GM18507 (cell line): ENCODE measurements around the gene ZRANB3.
"Not testable (repeated sequence)": the region's sequence is repeated elsewhere in the genome, so short reads cannot be mapped to it uniquely, and the experiment has no call there.

ENCODE experiments used
- DNase-seq: peaks from one replicate; pipeline ENCODE4 v3.0.0; 2011; ENCODE audit warnings: low read depth; ENCODE audit not compliant: insufficient read length; ENCODE audit errors: extremely low spot score
- FAIRE-seq: peaks from 2 replicates; lab custom pipeline; 2011; peaks lifted over from hg19 to GRCh38; lab: Jason Lieb, UNC

ZRANB3 gene

DNA sequence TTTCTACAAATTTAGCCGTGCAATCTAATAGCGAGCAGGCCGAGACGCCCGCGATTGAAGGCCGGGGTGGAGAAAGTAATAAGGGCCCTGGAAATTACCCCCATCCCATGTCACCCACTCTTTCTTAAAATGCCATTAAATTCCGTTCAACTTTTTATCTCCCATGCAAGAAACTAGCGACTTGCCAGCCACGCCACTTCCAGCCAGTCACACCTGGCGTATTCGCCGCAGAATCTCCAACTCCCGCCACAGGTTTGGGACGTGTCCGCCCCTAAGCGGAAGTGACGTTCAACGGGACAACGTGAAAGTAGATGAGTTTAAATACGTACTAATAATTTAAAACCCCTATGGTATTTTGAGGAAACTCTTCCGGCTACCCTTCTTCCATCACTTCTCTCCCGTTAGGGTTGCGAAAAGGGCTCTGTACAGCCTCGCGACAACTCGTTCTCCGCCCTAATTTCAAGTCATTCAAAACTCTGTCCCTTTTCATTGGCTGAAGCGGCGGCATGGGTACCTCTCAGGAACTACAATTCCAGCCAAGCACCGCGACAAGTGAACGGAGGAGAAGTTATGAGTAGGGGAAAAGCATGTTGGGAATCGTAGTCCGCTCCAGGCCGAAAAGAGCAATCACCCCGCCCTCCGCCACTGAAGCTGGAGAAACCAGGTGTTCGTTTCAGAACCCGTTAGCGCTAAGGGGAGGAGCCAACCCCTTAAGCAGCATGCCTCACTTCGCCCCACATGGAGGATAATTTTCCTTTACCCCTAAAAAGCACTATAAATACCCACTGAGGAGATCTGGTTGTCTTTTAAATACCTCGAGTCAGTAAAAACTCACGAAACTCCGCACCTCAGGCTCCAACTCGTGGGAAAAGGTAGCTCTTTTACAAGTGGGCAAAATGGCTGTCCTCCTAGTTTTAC, at the start of gene ZRANB3:
TSS of gene ZRANB3 (minus strand) at position 906 of the 918 bp plus-strand sequence.
- DNase-seq (peak; percentile 60), FAIRE-seq (no peak)

DNA sequence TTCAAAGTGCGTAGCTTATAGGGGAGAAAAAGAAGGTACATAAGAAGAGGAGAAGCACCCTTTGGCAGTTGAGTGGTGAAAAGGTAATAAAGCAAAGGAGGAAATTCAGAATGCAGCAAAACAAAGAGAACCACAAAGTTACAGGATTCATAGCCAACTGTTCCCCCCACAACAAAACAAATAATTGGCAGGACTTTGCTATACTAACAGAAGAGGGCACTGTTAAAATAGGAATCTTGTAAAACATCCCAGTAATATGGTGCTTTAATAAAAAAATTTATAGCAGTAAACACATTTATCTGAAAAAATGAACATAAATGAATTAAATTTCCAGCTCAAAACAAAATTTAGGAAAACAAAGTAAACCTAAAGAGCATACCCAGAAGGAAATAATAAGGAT, 42.6 kb upstream of the ZRANB3 start:
- DNase-seq (no peak), FAIRE-seq (no peak)

DNA sequence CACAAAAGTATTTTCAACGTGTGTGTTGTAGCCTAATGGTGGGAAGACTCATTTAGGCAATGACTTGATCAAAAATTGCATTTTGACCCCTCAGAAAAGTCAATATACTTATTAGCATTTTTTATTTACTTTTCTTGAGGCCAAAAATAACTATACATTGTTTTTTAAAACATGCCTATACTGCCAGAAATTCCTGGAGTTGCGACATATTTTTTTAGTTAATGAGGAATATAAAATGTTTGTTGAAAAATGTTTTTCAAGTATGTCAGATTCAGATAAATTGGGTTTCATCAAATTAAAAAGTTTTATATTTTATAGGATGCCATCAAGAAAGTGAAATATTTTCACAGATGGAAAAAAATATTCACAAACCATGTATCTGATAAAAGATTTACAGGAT, 39.9 kb upstream of the ZRANB3 start:
- FAIRE-seq, result no peak
- no peak for DNase-seq

DNA sequence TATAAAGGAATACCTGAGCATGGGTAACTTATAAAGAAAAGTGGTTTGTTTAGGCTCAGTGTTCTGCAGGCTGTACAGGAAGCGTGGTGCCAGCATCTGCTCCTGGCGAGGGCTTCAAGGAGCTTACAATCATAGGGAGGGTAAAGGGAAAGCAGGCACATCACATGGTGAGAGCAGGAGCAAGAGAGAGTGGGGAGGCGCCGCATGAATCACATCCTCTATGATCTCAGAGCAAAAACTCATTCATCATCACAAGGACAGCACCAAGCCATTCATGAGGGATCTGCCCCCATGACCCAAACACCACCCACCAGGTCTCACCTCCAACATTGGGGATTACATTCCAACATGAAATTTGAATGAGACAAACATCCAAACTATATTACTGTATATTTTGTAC, 32.8 kb upstream of the ZRANB3 start:
- peak; percentile 38 for FAIRE-seq

DNA sequence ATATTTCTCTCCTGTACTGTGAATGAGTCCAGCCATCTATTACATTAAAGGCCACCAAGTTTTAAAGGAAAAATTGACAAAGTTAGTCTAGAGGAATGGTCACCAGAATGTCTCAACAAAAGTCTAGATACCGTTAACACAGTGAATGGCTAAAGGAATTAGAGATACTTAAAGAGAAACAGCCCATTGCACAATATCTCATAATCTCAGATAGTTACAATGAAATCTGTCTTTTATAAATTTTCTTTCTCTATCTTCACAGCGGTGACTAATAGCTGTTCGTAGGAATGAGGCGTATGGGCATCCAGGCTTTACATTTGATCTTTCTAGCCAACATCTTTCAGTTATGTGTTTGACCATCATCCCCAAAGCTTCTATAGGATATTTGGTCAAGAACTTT, 30.9 kb upstream of the ZRANB3 start:
- DNase-seq (no peak), FAIRE-seq (no peak)

More for the DNA sequence above, 32.8 kb upstream of the ZRANB3 start:
- DNase-seq, result no peak

DNA sequence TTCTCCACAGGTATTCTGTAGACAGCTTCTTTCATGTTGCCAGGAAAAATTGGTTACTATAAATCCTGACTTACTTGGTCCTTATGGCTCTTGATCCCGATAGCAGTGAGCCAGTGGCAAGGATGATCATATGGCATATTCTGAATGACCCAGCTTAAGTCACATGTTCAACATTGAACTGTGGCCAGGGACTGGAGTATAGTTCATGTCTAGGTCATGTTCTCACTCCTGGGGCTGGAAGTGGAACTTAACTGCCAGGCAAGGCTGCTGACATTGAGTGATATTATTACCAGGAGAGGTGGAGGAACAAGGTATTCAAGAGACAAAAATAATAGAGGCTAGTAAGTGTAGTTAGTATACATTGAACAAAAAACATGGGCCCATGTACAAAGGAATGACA, 26.5 kb upstream of the ZRANB3 start:
- DNase-seq (no peak), FAIRE-seq (no peak)

DNA sequence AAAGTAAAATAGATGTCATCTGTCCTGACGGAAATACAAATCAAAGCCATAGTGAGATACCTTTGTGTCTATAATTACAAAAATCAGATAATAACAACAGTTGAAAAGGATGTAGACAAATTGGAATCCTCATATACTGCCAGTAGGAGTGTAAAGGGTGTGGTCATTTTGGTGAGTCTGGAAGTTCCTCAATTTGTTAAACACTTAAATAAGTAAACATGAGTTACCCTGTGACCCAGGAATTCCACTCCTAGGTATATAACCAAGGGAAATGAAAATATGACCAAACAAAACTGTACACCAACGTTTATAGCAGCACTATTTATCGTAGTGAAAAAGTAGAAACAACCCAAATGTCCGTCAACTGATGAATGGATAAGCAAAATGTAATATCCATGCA, 24.3 kb upstream of the ZRANB3 start:
- DNase-seq (no peak), FAIRE-seq (peak; percentile 9)

DNA sequence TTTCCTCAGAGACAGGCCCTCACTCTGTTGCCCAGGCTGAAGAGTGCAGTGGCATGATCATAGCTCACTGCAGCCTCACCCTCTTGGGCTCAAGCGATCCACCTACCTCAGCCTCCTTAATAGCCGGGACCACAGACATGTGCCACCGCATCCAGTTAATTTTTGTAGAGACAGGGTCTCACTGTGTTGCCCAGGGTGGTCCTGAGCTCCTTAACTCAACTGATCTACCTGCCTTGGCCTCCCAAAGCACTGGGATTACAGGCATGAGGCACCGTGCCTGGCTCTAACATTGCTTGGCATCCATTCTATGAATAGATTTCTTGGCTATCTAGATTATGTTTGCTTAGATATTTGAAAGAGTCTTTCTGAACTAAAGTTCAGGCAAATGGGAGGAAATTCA, 21.9 kb upstream of the ZRANB3 start:
- no peak for FAIRE-seq
- DNase-seq, result no peak

DNA sequence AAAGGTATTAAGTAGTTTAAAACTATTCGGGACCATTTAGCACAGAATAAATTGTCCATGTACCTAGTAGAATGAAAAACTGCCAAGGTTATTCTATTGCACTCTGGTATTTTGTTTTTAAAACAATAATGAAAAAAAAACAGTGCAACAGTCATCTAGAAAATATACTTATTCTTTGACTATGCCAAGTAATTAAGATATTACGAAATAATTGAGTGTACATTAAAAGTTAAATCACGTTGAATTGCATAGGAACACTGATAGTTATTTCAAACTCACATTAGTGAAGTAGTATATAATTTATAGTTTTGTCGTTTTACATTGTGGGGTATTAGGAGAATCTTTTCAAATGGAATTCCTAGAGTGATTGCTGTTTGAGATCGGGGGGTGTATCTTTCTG, 20.3 kb upstream of the ZRANB3 start:
- DNase-seq (no peak), FAIRE-seq (no peak)

DNA sequence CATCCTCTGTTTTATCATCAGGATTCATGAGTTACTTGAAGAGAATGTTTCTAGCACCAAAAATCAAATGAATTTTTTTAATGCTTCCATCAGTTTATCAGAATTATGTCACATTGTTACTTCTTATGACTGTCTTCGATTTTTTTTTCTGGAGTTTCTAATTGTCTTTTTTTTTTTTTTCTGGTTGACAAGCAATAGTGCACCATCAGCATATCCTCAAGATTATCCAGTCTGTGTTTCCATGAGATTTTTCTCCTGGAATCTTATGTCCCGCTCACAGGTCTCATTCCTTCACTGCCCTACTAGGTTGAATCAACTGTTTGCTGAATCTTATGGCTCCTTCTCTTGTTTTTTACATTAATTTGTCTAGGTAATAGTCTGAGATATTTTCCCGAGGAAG, 16.3 kb upstream of the ZRANB3 start:
- FAIRE-seq, result no peak
- no peak for DNase-seq

DNA sequence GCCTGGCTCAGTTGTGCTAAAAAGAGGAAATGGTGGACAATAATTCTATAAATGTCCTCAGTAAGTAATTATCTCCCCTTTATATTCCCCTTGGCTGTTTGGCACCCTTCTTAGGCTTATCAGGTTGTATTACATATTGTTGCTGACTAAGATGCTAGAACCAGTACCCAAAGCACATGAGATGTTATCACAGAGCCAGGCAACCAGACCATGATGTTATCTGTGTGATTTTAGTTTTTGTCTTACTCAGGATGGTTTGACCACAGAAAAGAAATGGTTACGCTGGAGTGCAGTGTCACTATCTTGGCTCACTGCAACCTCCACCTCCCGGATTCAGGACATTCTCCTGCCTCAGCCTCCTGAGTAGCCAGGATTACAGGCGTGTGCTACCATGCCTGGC, 15.4 kb upstream of the ZRANB3 start:
- FAIRE-seq (no peak), DNase-seq (no peak)

DNA sequence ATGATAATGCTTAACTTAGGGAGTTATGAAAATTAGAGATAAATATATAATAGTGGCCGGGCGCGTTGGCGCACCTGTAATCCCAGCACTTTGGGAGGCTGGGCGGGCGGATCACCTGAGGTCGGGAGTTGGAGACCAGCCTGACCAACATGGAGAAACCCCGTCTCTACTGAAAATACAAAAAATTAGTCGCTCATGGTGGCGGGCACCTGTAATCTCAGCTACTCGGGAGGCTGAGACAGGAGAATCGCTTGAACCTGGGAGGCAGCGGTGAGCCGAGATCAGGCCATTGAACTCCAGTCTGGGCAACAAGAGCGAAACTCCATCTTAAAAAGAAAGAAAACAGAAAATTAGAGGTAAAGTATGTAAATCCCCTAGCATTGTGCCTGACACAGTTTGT, 2.5 kb upstream of the ZRANB3 start:
- DNase-seq, FAIRE-seq: not testable (repeated sequence)

DNA sequence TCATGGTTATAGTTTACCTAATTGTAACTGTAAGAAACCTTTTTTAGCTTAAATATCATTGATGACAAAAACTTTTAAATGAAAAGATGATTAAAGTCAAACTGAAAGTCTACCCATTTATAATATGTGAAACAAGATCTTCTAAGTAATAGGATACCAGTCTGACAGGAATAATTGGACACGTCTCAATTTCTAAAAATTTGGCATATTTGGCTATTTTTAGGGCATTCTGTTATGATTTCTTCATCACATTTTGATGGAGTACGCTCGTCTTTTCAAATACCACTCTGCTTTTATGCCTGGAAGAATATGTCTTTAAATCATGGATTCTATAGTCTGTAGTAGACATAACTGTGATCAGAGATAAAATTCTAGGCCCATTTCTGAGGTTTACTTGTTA, 1.6 kb upstream of the ZRANB3 start:
- no peak for DNase-seq
- FAIRE-seq, result no peak

DNA sequence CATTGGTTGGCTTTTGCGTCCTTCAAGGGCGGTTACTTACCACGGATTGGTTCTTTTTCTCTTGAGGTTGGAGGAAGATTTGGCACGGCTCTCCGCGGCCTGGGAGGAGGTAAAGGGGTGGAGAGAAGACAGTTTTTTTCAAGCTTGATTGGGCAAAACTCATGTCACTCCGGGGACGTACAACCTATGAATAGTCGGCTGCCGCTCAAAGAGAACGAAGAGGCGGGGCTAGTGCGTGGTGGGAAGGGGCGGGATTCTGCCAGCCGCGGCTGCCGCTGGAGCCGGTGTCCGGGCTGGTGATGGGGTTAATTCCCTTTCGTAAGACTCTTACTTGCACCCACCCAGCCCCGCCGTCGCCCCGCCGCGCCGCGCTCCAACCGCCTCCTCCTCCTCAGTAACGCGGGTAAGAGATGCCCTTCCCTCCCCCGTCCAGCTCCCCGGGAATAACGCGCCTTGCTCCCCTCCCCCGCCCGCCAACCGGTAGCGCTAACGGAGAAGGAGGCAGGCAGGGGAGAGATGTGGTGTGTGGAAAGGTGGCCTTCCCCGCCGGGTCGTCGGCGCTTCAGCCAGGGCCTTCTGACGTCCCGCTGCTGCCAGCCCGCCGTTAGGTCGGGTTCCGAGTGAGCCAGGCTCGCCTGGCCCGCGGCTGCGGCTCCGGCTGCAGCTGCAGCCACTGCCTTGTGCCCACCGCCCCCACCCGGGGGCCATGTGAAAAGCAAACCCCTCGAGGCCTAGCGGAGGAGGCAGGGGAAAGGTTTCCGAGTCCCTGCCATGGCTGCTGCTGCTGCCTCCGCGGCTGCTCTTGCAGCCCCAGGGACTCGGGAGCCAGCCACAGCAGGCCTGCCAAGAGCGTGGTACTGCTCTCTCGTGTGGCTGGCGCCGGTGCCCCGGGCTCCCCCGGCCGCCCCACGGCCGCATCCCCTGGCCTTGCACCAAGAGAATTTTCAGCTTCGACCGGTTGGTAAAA, 496 bp upstream of the ZRANB3 start, which contains the start of gene R3HDM1:
TSS of gene R3HDM1 (plus strand) at position 254 of the 967 bp plus-strand sequence. CDS start 73,362 bp downstream, outside the sequence.
- peak; percentile 99 for FAIRE-seq
- DNase-seq, result peak; percentile 89

DNA sequence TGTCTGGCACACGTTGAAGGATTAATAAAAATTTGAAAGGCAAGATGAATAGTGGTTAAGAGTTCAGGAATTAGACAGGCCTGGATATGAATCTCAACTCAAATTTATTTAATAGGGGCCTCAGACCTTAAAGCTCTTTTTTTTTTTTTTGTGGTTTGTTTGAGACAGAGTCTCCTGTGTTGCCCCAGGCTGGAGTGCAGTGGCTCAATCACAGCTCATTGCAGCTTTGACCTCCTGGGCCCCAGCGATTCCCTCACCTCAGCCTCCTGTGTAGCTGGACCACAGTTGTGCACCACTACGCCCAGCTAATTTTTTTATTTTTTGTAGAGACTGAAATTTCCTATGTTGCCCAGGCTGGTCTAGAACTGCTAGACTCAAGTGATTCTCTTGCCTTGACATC, 3.0 kb downstream of the ZRANB3 start:
- DNase-seq, result no peak
- no peak for FAIRE-seq

DNA sequence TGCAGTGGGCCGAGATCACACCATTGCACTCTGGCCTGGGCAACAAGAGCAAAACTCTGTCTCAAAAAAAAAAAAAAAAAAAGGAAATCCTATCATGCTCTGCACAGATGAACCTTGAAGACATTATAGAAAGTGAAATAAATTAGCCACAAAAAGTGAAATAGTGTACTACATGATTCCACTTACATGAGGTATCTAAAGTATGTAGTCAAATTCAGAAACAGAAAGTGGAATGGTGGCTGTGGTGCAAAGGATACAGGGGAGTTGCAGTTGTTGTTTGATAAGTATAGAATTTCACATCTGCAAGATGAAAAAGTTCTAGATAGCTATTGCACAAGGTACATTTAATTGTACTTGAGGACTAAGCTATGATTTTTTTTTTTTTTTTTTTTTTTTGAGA, 5.2 kb downstream of the ZRANB3 start:
- no peak for FAIRE-seq
- no peak for DNase-seq

DNA sequence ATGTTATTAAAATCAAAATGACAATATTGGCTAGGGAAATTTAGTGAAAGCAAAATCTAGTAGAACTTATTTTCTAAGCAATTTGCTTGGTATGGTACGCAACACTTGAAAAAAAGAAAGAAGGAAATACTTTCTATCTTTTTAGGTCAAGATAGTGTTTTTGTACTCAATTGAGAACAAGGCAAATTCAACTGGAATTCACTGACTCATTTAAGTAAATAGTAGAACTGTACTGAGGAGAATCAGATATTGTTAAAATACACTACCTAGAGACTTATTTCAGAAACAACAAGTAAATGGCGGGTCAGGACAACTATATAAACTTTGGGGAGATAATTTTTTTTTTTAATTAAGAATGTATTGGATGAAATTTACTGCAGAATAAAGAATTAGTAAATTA, 18.9 kb downstream of the ZRANB3 start:
- DNase-seq (no peak), FAIRE-seq (peak; percentile 50)

DNA sequence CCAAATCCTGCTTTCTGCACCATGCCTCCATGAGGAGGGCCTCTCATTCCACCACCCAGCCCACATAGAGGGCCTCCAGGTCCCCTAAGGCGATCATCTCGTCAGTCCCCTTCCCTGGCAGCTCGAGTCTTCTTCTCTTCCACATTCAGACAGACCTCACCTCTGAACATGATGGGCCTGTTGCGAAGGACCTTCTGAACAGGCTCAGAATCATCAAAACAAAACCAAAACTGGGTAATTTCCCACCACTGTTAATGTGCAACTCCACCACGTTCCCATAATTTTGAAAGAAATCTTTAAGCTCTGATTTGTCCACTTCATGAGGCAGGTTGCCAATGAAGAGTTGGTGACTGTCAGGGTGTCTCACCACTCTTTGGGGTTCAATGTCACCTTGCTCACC, 20.4 kb downstream of the ZRANB3 start:
- FAIRE-seq, result peak; percentile 60
- DNase-seq, result no peak

DNA sequence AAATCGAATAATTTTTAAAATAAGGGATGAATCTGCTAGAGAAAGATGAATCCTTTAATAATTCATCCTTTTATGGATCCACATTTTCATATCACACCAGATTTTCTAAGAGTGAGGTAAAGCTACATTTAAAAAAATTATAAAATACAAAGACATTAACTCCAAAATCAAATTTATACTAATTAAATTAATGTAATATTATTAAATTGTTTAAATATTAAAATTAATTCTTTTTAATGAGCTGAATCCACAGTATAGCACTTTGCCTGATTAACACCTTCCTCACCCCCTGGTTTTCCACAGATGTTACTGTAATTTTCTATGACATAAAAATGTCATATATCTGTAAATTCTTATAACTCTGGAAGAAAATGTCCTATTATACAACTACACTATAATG, 26.2 kb downstream of the ZRANB3 start:
- DNase-seq (no peak), FAIRE-seq (no peak)

DNA sequence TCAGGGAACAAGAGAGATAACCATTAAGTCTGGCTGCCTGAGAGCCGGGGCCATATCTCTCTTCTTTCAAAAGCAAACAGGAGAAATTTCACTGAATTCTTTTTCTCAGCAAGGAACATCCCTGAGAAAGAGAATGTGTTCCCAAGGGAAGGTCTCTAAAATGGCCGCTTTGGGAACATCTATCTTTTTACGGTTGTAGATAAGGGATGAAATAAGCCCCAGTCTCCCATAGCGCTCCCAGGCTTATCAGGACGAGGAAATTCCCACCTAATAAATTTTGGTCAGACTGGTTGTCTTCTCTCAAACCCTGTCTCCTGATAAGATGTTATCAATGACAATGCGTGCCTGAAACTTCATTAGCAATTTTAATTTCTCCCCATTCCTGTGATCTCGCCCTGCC, 32.4 kb downstream of the ZRANB3 start:
- DNase-seq, FAIRE-seq: not testable (repeated sequence)
